ENCODE measurements around the gene OAF. TPM values are rescaled to one million over a fixed set of nuclear protein-coding genes. Genes with fewer than 3 reads are reported as not detected.

OAF gene
- total RNA-seq, 1 donor from 2014 or later = 68.4 TPM

GRCh38 chr11:120199613-120200012, 11.2 kb upstream of the OAF start:
- DNase-seq (ENCODE audit: low spot score) = no peak

- DNase-seq (ENCODE audit: low spot score) = no peak
Measured at GRCh38 chr11:120200677-120201076, 10.2 kb upstream of the OAF start.

DNA sequence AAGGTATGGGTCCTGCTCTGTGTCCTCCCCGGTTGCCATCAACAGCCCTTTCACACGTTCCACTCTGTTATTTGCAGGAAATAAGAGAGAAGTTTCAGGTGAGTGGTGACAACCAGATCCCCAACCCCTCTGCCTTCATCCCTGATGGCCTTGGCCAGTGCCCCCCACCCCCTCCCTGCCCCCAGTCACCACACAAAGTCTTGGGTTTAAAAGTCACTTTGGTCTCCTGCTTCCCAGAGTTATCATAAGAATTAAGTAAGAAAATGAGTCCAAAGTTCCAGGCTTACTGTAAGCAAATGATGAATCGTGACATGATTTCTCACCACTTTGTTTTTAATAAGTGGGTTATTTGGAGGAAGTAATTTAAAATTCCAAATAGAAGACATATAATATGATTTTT, 9.2 kb upstream of the OAF start:
- DNase-seq (ENCODE audit: low spot score) = no peak

DNA sequence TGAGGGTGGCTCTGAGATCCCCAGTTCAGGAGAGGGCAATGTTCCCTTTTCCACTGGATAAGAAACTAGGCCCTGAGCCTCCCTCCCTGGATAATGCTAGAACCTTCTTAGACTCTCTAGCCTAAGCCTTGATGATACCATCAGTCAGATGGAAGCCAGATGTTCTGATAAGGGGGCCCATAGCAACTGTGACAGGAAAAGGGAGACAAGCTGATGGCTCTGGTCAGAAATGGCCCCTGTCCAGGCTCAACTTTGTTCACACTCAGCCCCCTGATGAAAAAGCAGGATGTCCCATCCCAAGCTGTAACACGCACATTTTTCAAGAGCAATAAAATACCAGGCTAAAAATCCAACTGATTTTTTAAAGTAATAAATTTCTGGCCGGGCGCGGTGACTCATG, 7.2 kb upstream of the OAF start:
- no peak for DNase-seq (ENCODE audit: low spot score)

GRCh38 chr11:120205596-120206161, 5.2 kb upstream of the OAF start:
- DNase-seq (ENCODE audit: low spot score) = no peak

- no peak for DNase-seq (ENCODE audit: low spot score)
Measured at GRCh38 chr11:120207512-120207911, 3.3 kb upstream of the OAF start.

GRCh38 chr11:120208001-120208441, 2.8 kb upstream of the OAF start:
- DNase-seq (ENCODE audit: low spot score) = no peak

GRCh38 chr11:120208777-120209176, 2.1 kb upstream of the OAF start:
- DNase-seq (ENCODE audit: low spot score) = no peak

GRCh38 chr11:120209746-120210625, 846 bp upstream of the OAF start:
- no peak for DNase-seq (ENCODE audit: low spot score)

- DNase-seq (ENCODE audit: low spot score) = no peak
Measured at GRCh38 chr11:120211522-120212258, 858 bp downstream of the OAF start.

DNA sequence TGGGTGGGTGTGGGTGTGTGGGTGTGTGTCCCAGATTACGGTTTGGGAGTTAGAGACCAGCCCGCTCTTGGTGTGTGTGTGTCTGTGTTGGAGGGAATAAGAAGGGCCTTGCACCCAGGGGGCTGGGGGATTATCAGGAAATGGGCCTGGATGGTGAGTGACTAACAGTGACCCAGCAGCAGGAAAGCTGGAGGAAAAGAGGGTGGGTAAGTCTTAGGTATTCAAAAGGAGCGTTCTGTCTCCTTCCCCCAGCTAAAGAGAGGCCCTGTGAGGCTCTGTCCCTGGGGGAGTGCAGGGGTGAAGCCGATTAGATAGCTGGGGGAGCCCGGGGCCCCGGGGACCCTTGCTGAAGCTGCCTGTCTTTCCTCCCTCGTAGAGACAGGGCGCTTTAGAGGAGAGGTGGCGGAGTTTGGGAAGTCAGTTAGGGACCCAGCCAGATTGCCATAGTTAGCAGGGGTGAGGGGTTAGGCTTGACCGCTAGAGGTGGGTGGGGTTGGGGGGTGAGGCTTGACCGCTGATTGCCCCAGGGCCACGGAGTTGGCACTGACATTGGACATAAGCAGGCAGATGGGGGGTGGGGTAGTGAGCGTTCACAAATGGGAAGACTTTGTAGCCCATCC, 1.5 kb downstream of the OAF start:
- no peak for DNase-seq (ENCODE audit: low spot score)

GRCh38 chr11:120212926-120213325, 2.1 kb downstream of the OAF start:
- DNase-seq (ENCODE audit: low spot score) = no peak

DNA sequence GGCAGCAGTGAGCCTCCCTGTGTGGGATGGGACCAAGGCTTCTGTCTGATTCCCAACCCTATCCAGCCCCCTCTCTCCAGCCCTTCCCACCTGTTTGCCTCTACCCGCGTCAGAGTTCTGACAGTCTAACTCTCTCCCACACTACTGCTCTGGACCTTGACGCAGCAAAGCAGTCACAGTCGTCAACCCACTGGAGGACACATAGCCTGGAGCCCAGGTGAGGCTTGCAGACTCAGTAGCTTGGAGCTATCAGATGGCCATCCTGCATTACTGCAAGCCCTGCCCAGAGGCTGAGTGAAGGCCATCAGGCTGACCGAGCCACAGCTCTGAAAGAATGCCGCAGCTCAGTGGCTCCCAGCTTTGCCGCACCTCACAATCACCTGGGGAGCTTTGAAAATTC, 3.7 kb downstream of the OAF start:
- no peak for DNase-seq (ENCODE audit: low spot score)

- no peak for DNase-seq (ENCODE audit: low spot score)
Measured at GRCh38 chr11:120215634-120216033, 4.8 kb downstream of the OAF start.

DNA sequence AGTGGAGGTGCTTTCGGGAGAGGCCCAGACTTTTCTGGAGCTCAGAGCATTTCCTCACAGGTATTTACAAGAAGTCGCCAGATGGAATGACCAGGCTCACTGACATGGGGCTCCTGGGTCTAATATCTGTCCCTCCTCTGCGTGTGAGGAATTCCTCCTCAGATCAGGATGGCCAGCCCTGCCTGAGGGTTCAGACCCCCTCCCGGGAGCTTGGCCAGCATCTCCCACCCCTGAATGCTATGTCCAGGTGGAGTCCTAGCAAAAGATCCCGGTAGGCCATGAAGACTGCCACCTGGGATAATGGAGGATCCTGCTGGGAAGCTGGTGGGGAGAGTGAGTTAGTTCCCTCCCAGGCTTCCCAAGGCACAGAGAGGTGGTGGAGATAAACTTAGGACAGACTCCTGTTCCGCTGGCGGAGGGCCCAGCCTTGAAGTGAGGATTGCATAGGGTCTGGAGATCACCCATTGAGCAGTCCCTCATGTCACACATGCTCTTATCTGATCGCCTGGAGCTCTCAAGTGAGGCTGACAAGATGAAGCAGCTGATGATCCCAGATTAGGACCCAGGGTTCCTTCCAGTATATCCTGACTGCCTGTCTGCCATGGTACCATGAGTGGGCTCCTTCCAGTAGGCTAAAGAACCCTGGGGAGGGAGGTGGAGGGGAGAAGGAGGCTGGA, 5.7 kb downstream of the OAF start:
- no peak for DNase-seq (ENCODE audit: low spot score)

GRCh38 chr11:120217526-120217925, 6.7 kb downstream of the OAF start:
- no peak for DNase-seq (ENCODE audit: low spot score)

DNA sequence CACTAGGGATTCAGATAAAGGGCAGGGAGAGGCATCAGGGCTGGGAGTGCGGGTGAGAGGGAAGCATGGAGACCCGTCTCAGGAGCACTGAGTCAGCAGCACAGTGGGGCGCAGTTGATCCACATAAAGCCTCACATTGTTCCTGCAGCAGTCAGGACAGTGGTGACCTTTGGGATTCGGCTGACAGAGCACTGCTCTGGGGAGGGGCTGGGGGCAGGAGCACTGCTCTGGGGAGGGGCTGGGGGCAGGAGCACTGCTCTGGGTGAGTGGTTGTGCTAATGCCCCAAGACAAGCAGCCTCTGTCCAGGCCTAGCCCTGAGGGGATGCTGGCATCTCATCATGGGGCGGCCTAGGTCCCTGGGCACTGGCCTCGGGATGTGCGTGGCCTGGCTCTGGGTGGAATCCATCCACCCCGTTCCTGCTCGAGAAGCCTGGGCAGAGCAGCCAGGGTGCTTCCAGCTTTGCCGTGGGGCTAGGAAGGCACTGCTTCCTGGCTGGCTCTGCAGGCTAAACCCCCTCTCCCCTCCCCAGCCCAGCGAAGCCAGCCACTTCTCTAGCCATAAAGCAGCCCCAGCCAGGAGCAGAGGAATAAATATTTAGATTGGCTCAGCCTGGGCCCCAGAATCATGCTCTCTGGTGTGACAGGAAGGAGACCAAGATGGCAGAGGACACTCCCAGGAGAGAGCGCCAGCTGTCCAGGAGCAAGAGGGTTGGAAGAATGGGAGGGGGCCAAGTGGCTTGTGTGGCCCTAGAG, 7.3 kb downstream of the OAF start:
- no peak for DNase-seq (ENCODE audit: low spot score)

GRCh38 chr11:120218695-120219033, 7.8 kb downstream of the OAF start:
- no peak for DNase-seq (ENCODE audit: low spot score)

DNA sequence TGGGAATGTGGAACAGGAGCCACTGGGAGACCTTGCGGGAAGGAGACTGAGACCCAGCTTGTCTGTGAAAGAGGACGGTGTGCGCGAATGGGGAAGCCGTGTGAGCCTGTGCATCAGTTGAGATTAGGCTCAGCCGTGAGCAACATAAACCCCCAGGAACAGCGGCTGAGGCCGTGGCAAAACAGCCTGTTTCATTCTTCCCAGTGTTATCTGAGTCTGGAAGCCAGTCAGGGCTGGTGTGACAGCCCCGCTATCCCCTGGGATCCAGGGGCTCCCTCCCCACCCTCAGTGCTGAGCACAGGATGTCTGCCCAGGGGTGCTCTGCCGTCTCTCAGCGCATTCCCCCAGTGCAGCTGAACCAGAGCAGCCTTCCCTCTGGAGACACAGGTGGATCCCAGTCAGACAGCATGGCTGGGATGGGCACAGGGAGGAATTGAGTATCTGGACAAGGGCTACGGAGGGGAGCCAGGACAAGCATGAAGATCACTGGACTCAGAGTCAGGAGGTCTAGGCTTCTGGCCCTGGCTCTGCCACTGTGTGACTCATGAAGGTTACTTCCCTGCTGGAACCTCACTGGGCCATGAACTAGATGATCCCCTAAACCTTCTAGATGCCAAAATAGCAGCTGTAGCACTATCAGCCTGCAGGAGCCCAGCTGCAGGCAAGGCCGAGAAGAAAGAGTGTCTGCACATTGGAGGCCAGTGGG, 8.6 kb downstream of the OAF start:
- DNase-seq (ENCODE audit: low spot score) = no peak

Data from mesenteric fat pad (tissue), 1 donor.